ENCODE measurements around the gene ZNF816. TPM values are rescaled to one million over a fixed set of nuclear protein-coding genes. Genes with fewer than 3 reads are reported as not detected.

ZNF816 gene
- total and polyA plus RNA-seq, 2 donors from 2014 or later, result 4.4 to 16.6 TPM

DNA sequence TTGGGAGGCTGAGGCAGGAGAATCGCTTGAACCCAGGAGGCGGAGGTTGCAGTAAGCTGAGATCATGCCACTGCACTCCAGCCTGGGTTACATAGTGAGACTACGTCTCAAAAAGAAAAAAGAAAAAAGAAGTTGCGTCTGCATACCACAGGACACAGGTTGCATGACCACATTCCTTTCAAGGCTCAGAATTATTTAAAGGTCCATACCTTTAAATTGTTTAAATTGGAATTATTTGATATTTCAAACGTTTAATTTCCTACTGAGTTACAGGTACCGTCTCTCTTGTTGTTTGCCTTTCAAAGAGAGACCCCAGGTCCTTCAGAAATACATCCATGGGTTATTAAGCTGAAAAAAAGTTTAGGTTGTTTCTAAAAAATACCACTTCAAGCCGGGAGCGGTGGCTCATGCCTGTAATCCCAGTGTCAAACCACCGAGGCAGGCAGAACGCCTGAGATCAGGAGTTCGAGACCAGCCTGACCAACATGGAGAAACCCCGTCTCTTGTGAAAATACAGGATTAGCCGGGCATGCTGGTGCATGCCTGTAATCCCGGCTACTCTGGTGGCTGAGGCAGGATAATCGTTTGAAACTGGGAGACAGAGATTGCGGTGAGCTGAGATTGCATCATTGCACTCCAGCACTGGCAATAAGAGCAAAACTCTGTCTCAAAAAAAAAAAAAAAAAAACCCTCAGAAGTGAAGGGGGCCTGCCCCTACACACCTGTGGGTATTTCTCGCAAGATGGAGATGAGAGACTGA lies 18.6 kb downstream of the ZNF816 start:
- peaks cover 1 to 13% (median 11%) of the 10 kb centered on the region in 3 donors for H3K9me3 ChIP-seq (ENCODE audit: control insufficient read depth in 2 of 3, insufficient read depth in 1 of 3, low read length in 3 of 3)
- H3K9ac ChIP-seq (ENCODE audit: low read length in 3 of 3), result no peak overlapping the region
- H3K4me1 ChIP-seq (ENCODE audit: control insufficient read depth in 2 of 3, insufficient read depth in 2 of 3, low read depth in 1 of 3, low read length in 3 of 3), result peaks cover 0 to 6% (median 0%) of the 10 kb centered on the region in 3 donors
- intact Hi-C loops (cut with DNase I), result no loop called here
- no peak overlapping the region for H3K4me3 ChIP-seq (ENCODE audit: low read length in 3 of 3)
- H3K27me3 ChIP-seq (ENCODE audit: control insufficient read depth, insufficient read depth, low read length), result no peaks in the 10 kb centered on the region
- H3K36me3 ChIP-seq (ENCODE audit: control insufficient read depth in 2 of 3, insufficient read depth in 3 of 3, low read length in 3 of 3), result no peaks in the 10 kb centered on the region
- FAIRE-seq, result no peak
- peak in 1 of 5 donors; percentile 42 for DNase-seq
- peak overlapping the region in 1 of 2 donors; percentile 17 for H3K27ac ChIP-seq (ENCODE audit: low read depth in 2 of 2, low read length in 2 of 2)
- TF ChIP-seq, protein P1, sequence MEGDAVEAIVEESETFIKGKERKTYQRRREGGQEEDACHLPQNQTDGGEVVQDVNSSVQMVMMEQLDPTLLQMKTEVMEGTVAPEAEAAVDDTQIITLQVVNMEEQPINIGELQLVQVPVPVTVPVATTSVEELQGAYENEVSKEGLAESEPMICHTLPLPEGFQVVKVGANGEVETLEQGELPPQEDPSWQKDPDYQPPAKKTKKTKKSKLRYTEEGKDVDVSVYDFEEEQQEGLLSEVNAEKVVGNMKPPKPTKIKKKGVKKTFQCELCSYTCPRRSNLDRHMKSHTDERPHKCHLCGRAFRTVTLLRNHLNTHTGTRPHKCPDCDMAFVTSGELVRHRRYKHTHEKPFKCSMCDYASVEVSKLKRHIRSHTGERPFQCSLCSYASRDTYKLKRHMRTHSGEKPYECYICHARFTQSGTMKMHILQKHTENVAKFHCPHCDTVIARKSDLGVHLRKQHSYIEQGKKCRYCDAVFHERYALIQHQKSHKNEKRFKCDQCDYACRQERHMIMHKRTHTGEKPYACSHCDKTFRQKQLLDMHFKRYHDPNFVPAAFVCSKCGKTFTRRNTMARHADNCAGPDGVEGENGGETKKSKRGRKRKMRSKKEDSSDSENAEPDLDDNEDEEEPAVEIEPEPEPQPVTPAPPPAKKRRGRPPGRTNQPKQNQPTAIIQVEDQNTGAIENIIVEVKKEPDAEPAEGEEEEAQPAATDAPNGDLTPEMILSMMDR (IDR thresholded peaks at IDR 0.05; ENCODE audit: borderline replicate concordance, extremely low read depth, insufficient read depth), result no peak

DNA sequence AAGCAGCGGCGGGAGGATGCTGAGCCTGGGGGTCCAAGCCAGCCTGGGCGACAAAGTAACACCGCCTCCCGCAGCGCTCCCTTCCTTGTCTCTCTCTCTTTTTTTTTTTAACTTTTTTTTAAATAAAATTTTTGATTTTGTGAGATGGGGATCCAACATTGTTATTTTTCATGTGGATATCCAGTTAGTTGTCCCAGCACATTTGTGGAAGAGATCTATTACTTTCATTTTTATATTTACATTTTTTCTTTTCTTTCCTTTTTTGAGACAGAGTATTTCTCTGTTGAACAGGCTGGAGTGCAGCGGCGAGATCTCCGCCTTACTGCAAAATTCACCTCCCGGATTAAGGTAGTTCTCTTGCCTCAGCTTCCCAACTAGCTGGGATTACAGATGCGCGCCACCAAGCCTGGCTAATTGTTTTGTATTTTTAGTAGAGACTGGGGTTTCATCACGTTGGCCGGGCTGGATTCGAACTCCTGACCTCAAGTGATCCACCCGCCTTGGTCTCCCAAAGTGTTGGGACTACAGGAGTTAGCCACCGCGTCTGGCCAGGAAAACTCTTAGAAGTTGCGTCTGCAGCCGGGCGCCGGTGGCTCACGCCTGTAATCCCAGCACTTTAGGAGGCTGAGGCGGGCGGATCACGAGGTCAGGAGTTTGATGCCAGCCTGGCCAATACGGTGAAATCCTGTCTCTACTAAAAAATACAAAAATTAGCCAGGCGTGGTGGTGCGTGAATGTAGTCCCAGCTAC lies 19.4 kb downstream of the ZNF816 start:
- intact Hi-C loops (cut with DNase I), result no loop called here
- TF ChIP-seq, protein P1 (IDR thresholded peaks at IDR 0.05; ENCODE audit: borderline replicate concordance, extremely low read depth, insufficient read depth), result no peak
- Histone ChIP-seq H3K9ac (ENCODE audit: low read length in 3 of 3) (peak overlapping the region in 2 of 3 donors; percentile 55 to 73), H3K4me1 (ENCODE audit: control insufficient read depth in 2 of 3, insufficient read depth in 2 of 3, low read depth in 1 of 3, low read length in 3 of 3) (peaks cover 0 to 6% (median 0%) of the 10 kb centered on the region in 3 donors), H3K27ac (ENCODE audit: low read depth in 2 of 2, low read length in 2 of 2) (peak overlapping the region; percentile 69 to 71), H3K36me3 (ENCODE audit: control insufficient read depth in 2 of 3, insufficient read depth in 3 of 3, low read length in 3 of 3) (no peaks in the 10 kb centered on the region), H3K4me3 (ENCODE audit: low read length in 3 of 3) (peak overlapping the region; percentile 63 to 69 (median 68)), H3K27me3 (ENCODE audit: control insufficient read depth, insufficient read depth, low read length) (no peaks in the 10 kb centered on the region), H3K9me3 (ENCODE audit: control insufficient read depth in 2 of 3, insufficient read depth in 1 of 3, low read length in 3 of 3) (peaks cover 1 to 9% (median 8%) of the 10 kb centered on the region in 3 donors)
- FAIRE-seq (no peak), DNase-seq (no peak)

DNA sequence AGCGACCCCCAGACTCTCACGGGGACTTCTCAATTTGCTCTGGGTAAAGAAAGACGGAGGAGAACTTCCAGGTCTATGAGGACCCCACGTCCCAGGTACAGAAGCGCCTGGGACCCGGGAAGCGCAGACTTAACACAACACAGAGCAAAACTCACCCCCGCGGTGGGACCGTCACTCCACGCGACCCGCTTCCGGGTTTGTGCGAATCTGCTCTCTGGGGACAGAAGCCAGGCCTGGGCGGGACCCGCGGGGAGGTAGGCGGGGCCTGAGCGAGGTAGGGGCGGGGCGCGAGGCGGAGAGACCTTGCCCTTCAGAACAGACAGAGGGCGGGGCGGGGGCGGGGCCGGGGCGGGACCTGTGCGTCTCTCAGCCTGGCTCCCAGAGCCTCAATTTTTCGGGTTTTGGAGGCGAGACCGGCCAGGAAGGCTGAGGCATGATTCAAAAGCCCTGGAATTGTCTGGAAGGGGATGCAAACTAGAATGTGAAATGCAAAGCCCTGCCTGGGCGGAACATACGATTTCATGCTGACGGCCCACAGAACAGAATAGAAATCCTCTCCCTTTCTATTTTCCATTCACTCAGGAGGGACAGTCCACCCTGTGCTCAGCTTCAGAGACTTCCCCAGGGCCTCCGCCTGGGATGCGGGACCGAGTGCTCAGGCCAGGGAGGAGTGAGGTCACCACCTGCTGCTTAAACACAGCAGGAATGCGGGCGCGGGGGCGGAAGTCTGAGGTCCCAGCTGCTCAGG lies 20.1 kb downstream of the ZNF816 start:
- TF ChIP-seq, protein P1 (IDR thresholded peaks at IDR 0.05; ENCODE audit: borderline replicate concordance, extremely low read depth, insufficient read depth), result no peak
- Histone ChIP-seq H3K4me3 (ENCODE audit: low read length in 3 of 3) (peak overlapping the region; percentile 63 to 93 (median 88)), H3K4me1 (ENCODE audit: control insufficient read depth in 2 of 3, insufficient read depth in 2 of 3, low read depth in 1 of 3, low read length in 3 of 3) (peaks cover 0 to 6% (median 0%) of the 10 kb centered on the region in 3 donors), H3K9ac (ENCODE audit: low read length in 3 of 3) (peak overlapping the region; percentile 75 to 94 (median 89)), H3K9me3 (ENCODE audit: control insufficient read depth in 2 of 3, insufficient read depth in 1 of 3, low read length in 3 of 3) (peaks cover 0 to 5% (median 4%) of the 10 kb centered on the region in 3 donors), H3K36me3 (ENCODE audit: control insufficient read depth in 2 of 3, insufficient read depth in 3 of 3, low read length in 3 of 3) (no peaks in the 10 kb centered on the region), H3K27ac (ENCODE audit: low read depth in 2 of 2, low read length in 2 of 2) (peak overlapping the region; percentile 78 to 83), H3K27me3 (ENCODE audit: control insufficient read depth, insufficient read depth, low read length) (no peaks in the 10 kb centered on the region)
- intact Hi-C loops (cut with DNase I), result no loop called here
- DNase-seq (peak; percentile 95 to 98 (median 96)), FAIRE-seq (no peak)

Data from kidney (tissue), 14 donors.